ENCODE measurements around the gene POLD2. TPM values are rescaled to one million over a fixed set of nuclear protein-coding genes. Genes with fewer than 3 reads are reported as not detected.

Gene POLD2
- total RNA-seq, 1 donor from 2014 or later = 60.2 TPM

DNA sequence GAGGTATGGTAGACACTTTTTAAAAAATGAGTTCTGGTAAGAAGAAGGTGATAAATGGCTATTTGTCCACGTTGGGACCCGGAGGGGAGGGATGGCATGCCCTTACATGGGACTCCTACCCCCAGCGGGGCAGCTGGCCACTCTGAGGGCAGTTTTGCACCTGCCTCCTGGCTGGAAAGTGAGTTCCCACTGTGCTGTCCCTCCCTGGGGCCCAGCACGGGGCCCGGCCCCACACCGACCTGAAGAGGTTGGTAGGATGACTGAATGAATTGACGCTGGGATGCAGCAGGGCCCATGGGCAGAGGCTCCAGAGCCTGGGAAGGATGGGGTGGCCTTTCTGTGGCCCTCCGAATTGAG lies 19.8 kb downstream of the POLD2 start:
- DNase-seq (ENCODE audit: low spot score) = no peak

- no peak for DNase-seq (ENCODE audit: low spot score)
Observed at GRCh38 chr7:44102846-44103565, 20.3 kb downstream of the POLD2 start.

DNA sequence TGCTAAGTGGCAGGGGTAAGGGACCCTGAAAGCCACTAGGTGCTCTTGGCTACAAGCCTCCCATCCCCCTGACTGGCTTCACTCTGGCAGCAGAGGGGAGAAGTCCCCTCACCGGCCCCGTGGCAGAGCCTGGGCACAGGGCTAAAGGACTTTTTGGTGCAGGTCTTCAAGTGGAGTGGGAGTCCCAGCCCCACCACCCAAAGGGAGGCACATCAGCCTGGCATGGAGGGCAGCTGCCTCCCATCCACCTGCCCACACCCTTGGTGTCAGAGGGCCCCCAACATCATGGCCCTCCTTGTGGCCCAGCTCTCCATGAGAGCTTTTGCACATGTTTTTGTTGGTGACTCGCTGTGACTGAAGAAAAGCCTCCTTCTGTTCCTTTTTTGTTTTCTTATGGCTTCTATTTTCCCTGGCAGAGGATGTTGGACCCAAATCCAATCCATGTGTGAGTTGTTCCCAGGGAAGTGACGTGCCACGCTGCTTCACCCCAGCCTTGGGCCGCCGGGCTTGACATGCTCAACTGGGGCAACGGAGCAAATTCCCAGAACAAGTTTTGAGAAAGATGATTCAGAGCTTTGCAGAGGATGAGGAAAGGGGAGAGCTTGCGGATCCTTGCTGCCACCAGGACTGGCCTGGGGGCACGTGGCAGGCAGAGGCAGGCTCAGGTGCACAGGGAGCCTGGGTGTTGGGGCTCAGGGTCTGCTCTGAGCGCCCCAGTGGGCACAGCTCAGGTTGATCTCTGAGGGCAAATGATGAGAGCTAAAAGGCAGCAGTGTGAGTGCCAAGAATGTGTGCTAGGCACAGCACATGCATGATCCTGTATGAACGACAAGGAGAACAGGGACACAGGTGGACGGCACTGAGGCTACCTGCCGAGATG lies 21.1 kb downstream of the POLD2 start:
- no peak for DNase-seq (ENCODE audit: low spot score)

GRCh38 chr7:44101303-44101965 lies 21.9 kb downstream of the POLD2 start:
- DNase-seq (ENCODE audit: low spot score) = no peak

GRCh38 chr7:44100458-44101302 lies 22.7 kb downstream of the POLD2 start:
- no peak for DNase-seq (ENCODE audit: low spot score)

- DNase-seq (ENCODE audit: low spot score) = no peak
Observed at GRCh38 chr7:44099669-44100068, 23.7 kb downstream of the POLD2 start.

DNA sequence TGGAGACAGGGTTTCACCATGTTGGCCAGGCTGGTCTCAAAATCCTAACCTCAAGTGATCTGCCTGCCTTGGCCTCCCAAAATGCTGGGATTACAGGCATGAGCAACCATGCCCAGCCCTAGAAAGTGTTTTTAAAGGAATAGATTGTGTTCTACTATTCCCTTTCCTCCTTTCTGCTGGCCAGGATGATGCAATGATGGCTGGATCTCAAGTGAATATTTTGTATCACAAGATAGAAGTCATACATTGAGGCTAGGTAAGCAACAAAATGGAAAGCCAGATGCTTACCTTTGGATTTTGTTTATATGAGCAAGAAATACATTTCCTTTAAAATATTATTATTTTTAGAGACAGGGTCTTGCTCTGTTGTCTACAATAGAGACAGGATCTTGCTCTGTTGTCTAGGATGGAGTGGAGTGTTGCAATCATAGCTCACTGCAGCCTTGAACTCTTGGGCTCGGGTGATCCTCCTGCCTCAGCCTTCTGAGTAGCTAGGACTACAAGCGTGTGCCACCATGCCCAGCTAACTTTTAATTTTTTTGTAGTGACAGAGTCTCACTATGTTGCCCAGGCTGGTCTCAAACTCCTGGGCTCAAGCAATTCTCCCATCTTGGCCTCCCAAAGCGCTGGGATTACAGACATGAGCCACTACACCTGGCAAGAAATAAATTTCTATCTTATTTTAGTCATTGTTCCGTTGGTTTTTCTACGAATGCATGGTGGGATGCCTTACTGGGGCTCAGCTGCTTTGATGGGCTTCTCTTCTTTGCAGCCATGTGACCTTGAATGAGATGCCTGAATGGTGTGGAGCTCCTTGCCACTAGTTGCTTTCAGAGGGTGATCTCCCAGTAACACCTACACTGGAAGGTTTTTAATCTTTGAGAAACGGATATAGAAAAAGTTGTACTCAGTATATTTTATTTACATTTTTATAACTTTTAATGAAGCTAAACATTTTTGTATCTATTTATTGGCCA lies 25.0 kb downstream of the POLD2 start:
- no peak for DNase-seq (ENCODE audit: low spot score)

DNA sequence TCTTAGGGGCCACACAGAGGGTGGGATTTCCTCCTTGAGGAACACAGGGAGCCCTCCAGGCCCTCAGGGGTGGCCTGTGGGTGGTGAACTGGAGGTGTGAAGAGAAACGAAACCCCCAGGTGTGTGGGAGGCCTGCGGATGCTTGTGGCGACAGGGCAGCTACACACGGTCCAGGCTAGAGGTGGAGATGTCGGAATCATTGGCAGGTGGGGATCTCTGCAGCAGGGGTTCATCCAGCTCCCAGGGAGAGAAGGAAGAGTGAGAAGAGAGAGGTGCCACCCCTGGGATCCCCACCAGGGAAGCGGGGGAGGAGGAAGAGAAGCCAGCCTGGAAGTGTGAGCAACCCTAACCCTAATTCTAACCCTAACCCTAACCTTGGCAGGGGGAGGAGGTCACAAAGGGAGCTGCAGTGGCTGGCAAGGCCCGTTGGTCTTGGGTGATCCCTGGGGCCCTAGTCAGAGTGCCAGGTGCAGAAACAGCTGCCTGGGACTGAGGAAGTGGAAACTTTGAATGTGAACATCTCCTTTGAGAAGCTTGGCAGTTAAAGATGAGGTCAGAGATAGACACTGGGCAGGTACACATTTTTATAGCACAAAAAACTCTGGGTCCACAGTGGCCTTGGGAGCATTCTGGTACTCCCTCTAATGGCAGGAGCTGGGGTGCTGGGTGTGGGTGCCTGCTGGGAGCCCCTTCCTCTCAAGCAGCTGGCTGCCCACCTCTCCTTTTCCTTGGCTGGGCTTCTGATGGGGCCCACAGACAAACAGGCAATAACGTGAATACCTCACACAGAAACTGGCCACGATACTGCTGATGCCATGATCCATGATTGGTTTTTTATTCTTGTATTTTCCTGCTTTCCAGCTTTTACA lies 26.1 kb downstream of the POLD2 start:
- DNase-seq (ENCODE audit: low spot score) = no peak

GRCh38 chr7:44096326-44096881 lies 26.9 kb downstream of the POLD2 start:
- no peak for DNase-seq (ENCODE audit: low spot score)

DNA sequence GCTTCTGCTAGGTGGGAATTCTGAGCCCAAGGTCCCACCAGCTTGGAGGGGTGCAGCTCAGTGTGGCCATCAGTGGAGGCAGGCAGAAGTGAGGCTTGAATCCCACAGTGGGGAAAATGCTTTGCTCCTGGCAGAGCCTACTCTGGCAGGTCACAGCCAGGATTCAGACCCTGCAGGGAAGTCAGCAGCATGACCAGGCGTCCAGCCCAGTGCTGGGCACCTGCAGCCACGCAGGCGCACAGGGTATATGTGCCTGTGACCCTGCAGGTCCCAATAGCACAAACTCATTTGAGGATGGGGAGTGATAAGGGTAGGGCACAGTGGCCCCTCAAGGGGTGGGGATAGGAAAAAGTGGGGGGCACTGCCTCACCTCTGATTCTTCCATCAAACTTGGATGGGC lies 27.6 kb downstream of the POLD2 start:
- no peak for DNase-seq (ENCODE audit: low spot score)

DNA sequence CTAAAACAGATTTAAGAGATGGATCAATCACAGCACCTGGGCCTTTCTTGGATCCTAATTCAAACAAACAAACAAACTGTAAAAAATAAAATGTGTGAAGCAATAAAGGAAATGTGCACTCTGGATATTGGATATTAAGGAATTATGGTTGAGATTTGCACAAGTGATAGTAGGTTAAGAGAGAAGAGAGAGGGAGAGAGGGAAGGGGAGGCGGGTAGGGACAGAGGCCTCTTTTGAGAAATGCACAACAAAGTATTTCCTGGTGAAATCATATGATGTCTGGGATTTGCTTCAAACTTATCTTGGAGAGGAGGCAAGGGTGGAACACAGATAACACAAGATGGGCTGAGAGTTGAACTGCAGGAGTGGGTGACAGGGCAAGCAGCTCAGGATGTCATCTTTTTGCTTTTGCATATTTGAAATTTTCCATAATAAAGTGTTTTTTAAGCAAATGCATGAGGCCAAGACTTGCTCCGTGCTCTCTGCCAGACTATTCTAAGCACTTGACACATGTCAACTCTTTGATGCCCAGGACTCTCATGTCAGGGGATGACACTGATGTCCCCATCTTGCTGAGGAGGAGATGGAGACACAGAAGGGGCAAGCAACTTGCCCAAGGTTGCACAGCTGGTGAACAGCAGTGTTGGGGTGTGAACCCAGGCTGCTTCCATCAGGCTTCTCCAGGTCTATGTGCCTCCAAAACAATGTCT lies 28.3 kb downstream of the POLD2 start:
- no peak for DNase-seq (ENCODE audit: low spot score)

GRCh38 chr7:44094365-44094764 lies 29.0 kb downstream of the POLD2 start:
- no peak for DNase-seq (ENCODE audit: low spot score)

DNA sequence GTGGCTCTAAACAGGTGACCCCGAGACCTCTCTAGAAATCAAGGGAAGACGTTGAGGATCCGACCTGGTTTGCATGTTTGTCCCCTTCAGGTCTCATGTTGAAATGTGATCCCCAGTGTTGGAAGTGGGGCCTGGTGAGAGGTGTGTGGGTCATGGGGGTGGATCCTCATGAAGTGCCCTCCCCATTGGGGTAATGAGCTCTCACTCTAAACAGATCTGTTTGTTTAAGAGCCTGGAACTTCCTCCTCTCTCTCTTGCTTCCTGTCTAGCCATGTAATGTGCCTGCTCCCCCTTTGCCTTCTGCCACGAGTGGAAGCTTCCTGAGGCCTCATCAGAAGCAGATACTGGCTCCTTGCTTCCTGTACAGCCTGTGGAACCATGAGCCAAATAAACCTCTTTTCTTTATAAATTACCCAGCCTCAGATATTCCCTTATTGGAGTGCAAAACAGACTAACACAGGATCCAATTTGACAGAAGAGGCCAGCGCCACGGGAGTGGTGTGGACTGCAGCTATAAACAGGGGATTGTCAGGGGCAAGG lies 30.2 kb downstream of the POLD2 start:
- DNase-seq (ENCODE audit: low spot score) = no peak

DNA sequence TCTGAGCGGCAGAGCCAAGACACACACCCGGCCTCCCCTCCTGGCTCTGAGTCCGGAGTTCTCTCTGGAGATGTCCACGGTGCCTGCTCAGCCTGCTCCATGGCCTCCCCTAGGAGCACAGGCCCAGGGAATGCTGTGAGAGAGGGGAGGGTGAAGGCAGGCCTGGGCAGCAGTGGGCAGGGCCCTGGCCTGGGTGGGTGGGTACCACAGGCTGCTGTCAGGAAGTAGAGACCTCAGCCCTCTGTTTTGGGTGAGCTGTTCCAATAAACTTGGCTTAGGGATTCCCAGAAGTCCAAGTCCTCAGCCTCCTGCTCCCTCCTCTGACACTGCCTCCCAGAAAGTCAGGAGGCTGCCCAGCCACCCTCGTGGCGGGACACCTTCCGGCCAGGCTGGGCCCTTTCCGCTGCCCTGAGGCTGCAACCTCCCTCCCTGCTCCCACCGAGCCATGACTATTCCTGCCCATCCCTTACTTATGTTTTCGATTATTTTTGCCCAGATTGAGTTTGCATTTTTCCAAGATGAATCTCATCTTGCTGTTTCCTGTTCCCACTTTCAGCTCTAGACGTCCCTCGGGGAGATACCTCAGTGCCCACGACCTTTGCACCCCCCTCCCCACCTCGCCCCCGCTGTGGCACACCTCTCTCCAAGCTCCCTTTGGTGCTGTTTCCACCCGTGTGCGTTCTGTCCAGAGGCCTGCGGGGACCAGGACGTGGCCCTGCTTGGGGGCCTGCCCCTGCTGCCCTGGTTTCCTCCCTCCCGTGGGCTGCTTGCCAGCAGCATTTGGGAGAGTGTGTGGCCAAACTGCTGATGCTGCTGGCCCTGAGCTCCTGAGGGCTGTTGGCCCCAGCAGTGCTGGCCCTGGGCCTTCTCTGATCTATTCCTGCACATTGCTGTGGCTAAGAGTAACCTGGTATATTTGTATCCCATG lies 35.2 kb downstream of the POLD2 start:
- no peak for DNase-seq (ENCODE audit: low spot score)

DNA sequence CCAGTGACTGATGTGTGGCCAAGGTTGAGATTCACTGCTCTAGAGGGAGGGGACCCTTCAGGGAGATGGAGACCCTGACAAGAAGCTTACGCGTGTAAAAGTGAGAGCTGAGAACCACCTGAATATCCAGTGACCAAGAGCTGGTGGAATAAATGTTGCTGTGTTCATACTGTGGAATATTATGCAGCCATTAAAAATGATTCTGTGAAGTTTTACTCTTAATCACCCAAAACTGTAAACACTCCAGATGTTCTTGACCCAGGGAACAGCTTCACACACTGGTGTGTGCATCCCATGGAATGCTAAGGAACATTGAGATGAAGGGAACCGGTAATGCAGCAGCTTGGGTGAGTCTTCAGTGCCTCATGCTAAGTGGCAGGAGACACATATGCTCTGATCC lies 36.7 kb downstream of the POLD2 start:
- no peak for DNase-seq (ENCODE audit: low spot score)

DNA sequence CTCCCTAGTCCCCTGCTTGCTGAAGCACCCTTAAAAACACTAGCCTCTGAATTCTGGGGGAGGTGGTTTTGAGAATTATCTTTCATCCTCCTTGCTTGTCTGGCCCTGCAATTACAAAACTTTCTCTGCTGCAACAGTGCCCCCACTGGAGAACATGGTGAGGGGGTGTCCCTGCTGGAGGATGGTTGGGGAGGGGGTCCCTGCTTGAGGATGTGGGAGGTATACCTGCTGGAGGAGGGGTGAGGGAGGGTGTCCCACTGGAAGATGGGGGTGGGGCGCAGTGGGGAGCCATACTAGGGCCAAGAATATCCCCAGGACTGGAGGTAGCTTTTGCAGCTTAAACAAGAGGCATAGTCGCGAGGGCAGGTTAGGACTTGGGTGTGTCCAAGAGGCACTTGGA lies 37.8 kb downstream of the POLD2 start:
- no peak for DNase-seq (ENCODE audit: low spot score)

DNA sequence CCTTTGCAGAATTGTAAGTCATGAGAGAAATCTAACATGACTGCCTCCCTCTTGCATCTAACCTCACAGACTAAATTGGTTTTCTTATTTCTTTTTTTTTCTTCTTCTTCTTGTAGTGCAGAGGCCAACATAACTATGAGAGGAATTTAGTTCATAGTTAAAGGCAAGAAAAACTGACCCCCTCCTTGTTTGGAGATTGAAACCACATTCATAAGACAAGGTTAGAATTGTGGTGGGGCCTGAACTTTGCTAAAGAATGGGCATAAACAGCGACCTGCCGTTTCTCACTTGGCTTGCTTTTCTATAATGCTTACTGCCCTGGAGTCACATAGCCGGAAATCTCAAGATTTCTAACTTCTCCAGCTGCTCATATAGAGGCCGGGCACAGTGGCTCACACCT lies 38.6 kb downstream of the POLD2 start:
- DNase-seq (ENCODE audit: low spot score) = no peak

Measured in mesenteric fat pad (tissue), 1 donor.